ENCODE data around the gene PMM2.
A peak's percentile ranks its signal among the peaks of the same experiment; 100 is the strongest.
"Not testable (repeated sequence)": the region's sequence is repeated elsewhere in the genome, so short reads cannot be mapped to it uniquely, and the experiment has no call there.

The PMM2 gene

GRCh38 chr16:8797364-8798173, at the start of gene PMM2, which contains the start of gene TMEM186:
PMM2 (plus strand) TSS chr16:8797839; CDS start chr16:8797883, 44 bp downstream.
TMEM186 (minus strand) TSS chr16:8797639; CDS start chr16:8797614, 25 bp downstream.
- DNase-seq, result peak; percentile 93 to 95

- DNase-seq, result not testable (repeated sequence)
Observed at GRCh38 chr16:8748944-8749343, 48.7 kb upstream of the PMM2 start.

GRCh38 chr16:8751481-8752311, 45.9 kb upstream of the PMM2 start:
- no peak for DNase-seq

- no peak for DNase-seq
Observed at GRCh38 chr16:8752706-8753105, 44.9 kb upstream of the PMM2 start.

GRCh38 chr16:8753416-8754054, 44.1 kb upstream of the PMM2 start:
- DNase-seq, result no peak

- no peak for DNase-seq
Observed at GRCh38 chr16:8756755-8757154, 40.9 kb upstream of the PMM2 start.

GRCh38 chr16:8758022-8758421, 39.6 kb upstream of the PMM2 start:
- no peak for DNase-seq

GRCh38 chr16:8760021-8760420, 37.6 kb upstream of the PMM2 start:
- no peak for DNase-seq

- no peak for DNase-seq
Observed at GRCh38 chr16:8761078-8761477, 36.6 kb upstream of the PMM2 start.

- no peak for DNase-seq
Observed at GRCh38 chr16:8762254-8762653, 35.4 kb upstream of the PMM2 start.

- no peak for DNase-seq
Observed at GRCh38 chr16:8763083-8763482, 34.6 kb upstream of the PMM2 start.

- no peak for DNase-seq
Observed at GRCh38 chr16:8763899-8764298, 33.7 kb upstream of the PMM2 start.

GRCh38 chr16:8764525-8765250, 33.0 kb upstream of the PMM2 start:
- no peak for DNase-seq

GRCh38 chr16:8767176-8767575, 30.5 kb upstream of the PMM2 start:
- no peak for DNase-seq

- no peak for DNase-seq
Observed at GRCh38 chr16:8768283-8768682, 29.4 kb upstream of the PMM2 start.

- DNase-seq, result no peak
Observed at GRCh38 chr16:8768692-8769091, 28.9 kb upstream of the PMM2 start.

GRCh38 chr16:8773537-8773936, 24.1 kb upstream of the PMM2 start:
- no peak for DNase-seq

- DNase-seq, result no peak
Observed at GRCh38 chr16:8774208-8774607, 23.4 kb upstream of the PMM2 start.

- no peak for DNase-seq
Observed at GRCh38 chr16:8775359-8775758, 22.3 kb upstream of the PMM2 start.

- DNase-seq, result no peak
Observed at GRCh38 chr16:8776129-8776584, 21.5 kb upstream of the PMM2 start.

- DNase-seq, result no peak
Observed at GRCh38 chr16:8777217-8777616, 20.4 kb upstream of the PMM2 start.

GRCh38 chr16:8781797-8782196, 15.8 kb upstream of the PMM2 start:
- DNase-seq, result no peak

- DNase-seq, result no peak
Observed at GRCh38 chr16:8782673-8783072, 15.0 kb upstream of the PMM2 start.
